GM12891 (cell line): ENCODE results near the gene MDM2.

Experiments
- POLR2A ChIP-seq: IDR thresholded peaks from 2 replicates; pipeline ENCODE4 v1.6.1; 2011; ENCODE audit warnings: low read depth, low read length, control low read depth
- POU2F2 ChIP-seq: IDR thresholded peaks from 2 replicates; pipeline ENCODE4 v1.6.1; 2011; ENCODE audit warnings: low read depth, mild to moderate bottlenecking, control low read depth, low read length, moderate library complexity

DNA sequence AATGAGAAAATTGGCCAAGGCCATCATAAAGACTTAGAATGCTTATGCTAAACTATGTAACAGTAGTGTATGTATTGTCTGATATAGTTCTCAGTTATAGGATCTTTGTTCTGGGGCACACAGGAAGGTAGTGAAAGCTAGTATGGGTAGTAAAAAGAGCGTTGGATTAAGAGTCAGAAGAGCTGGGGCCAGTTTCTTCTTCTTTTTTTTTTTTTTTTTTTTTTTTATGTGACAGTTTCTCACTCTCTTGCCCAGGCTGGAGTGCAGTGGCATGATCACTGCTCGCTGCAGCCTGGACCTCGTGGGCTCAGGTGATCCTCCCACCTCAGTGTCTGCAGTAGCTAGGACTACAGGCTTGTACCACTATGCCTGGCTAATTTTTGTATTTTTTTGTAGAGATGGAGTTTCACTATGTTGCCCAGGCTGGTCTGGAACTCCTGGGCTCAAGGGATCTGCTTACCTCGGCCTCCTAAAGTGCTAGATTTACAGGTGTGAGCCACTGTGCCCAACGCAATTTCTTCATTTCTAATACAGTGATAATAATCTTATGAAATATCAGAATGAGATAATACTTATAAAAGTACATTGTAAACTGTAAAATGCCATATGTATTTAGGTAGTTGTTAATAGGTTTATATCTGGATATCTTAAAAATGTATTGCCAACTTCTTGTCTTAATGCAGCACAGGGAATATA is 7.4 kb downstream of the MDM2 start:
- TF ChIP-seq POU2F2: no peak
- no peak; the same call in 1 of the 2 replicates for TF ChIP-seq POLR2A
